KMS-11 (cell line): ENCODE data around the gene MYO1A.

Experiments used
- H2AFZ ChIP-seq: fragments of 200-600 bp; sonication (generic); 2 replicates; pipeline ENCODE4 v1.6.1; 2016; ENCODE audit warnings: antibody characterized with exemption, mixed run types, low read depth
- H3K27ac ChIP-seq: fragments of 200-600 bp; sonication (generic); 2 replicates; pipeline ENCODE4 v1.6.1; 2016; ENCODE audit warnings: mild to moderate bottlenecking, mixed run types
- H3K27me3 ChIP-seq: fragments of 200-600 bp; sonication (generic); 2 replicates; pipeline ENCODE4 v1.6.1; 2017; ENCODE audit warnings: mild to moderate bottlenecking, low read depth, mixed run types, moderate library complexity; ENCODE audit not compliant: insufficient read depth
- H3K36me3 ChIP-seq: fragments of 200-600 bp; sonication (generic); 2 replicates; pipeline ENCODE4 v1.6.1; 2017; ENCODE audit warnings: mild to moderate bottlenecking, mixed run types; ENCODE audit not compliant: insufficient read depth
- H3K4me1 ChIP-seq: fragments of 200-600 bp; sonication (generic); 2 replicates; pipeline ENCODE4 v1.6.1; 2016; ENCODE audit warnings: mild to moderate bottlenecking, low read depth, mixed run types; ENCODE audit not compliant: poor library complexity, severe bottlenecking
- H3K4me2 ChIP-seq: fragments of 200-600 bp; sonication (generic); 2 replicates; pipeline ENCODE4 v1.7.0; 2016; ENCODE audit warnings: mild to moderate bottlenecking, mixed run types
- H3K4me3 ChIP-seq: fragments of 200-600 bp; sonication (generic); IDR thresholded peaks from 2 replicates; pipeline ENCODE4 v1.6.1; 2017; ENCODE audit warnings: low read depth, low read length, mixed read lengths; ENCODE audit not compliant: insufficient read depth
- H3K79me2 ChIP-seq: fragments of 200-600 bp; sonication (generic); 2 replicates; pipeline ENCODE4 v1.6.1; 2016; ENCODE audit warnings: low read depth, mixed run types; ENCODE audit not compliant: insufficient read depth
- H3K9ac ChIP-seq: fragments of 200-600 bp; sonication (generic); 2 replicates; pipeline ENCODE4 v1.6.1; 2016; ENCODE audit warnings: mild to moderate bottlenecking, mixed run types
- H4K20me1 ChIP-seq: fragments of 200-600 bp; sonication (generic); 2 replicates; pipeline ENCODE4 v1.6.1; 2016; ENCODE audit warnings: mild to moderate bottlenecking, mixed run types; ENCODE audit not compliant: insufficient read depth
- CTCF ChIP-seq: fragments of 200-600 bp; sonication (generic); conservative IDR thresholded peaks from 2 replicates; pipeline ENCODE4 v1.6.1; 2017; ENCODE audit warnings: low read depth, mild to moderate bottlenecking, antibody characterized with exemption, low read length, moderate library complexity, mixed read lengths

The MYO1A gene

GRCh38 chr12:57087691-57088353 lies 37.9 kb upstream of the MYO1A start:
- peak overlapping the region; percentile 65 for H3K27ac ChIP-seq
- H3K4me2 ChIP-seq = peak overlapping the region; percentile 72
- H3K4me1 ChIP-seq = peaks cover 18% of the 10 kb centered on the region
- TF ChIP-seq CTCF = 0 out of 2 replicates have a peak, but pooled peaks have one; percentile 28
- peak overlapping the region; percentile 69 for H3K9ac ChIP-seq
- no peaks in the 10 kb centered on the region for H3K27me3 ChIP-seq
- no peaks in the 10 kb centered on the region for H3K36me3 ChIP-seq
- H4K20me1 ChIP-seq = no peaks in the 10 kb centered on the region
- H2AFZ ChIP-seq = peak overlapping the region; percentile 85
- H3K79me2 ChIP-seq = no peaks in the 10 kb centered on the region
- H3K4me3 ChIP-seq = peak overlapping the region; percentile 79

- no peak for TF ChIP-seq CTCF
- Histone ChIP-seq H3K27me3 (no peaks in the 10 kb centered on the region), H3K9ac (peak overlapping the region; percentile 69), H3K4me1 (peaks cover 18% of the 10 kb centered on the region), H2AFZ (peak overlapping the region; percentile 85), H4K20me1 (no peaks in the 10 kb centered on the region), H3K4me3 (peak overlapping the region; percentile 78), H3K79me2 (no peaks in the 10 kb centered on the region), H3K27ac (peak overlapping the region; percentile 65), H3K36me3 (no peaks in the 10 kb centered on the region), H3K4me2 (peak overlapping the region; percentile 72)
Observed at GRCh38 chr12:57087010-57087690, 37.2 kb upstream of the MYO1A start.

GRCh38 chr12:57086493-57087009 lies 36.6 kb upstream of the MYO1A start:
- Histone ChIP-seq H3K27ac (peak overlapping the region; percentile 65), H3K9ac (peak overlapping the region; percentile 69), H3K4me1 (peaks cover 18% of the 10 kb centered on the region), H3K79me2 (no peaks in the 10 kb centered on the region), H2AFZ (peak overlapping the region; percentile 85), H3K4me2 (peak overlapping the region; percentile 72), H3K4me3 (no peak overlapping the region), H4K20me1 (no peaks in the 10 kb centered on the region), H3K36me3 (no peaks in the 10 kb centered on the region), H3K27me3 (no peaks in the 10 kb centered on the region)
- peak; percentile 59 for TF ChIP-seq CTCF

- Histone ChIP-seq H4K20me1 (no peaks in the 10 kb centered on the region), H3K9ac (peak overlapping the region; percentile 69; the same call in 1 of the 2 replicates), H3K79me2 (no peaks in the 10 kb centered on the region), H3K27ac (peak overlapping the region; percentile 65; the same call in 1 of the 2 replicates), H3K36me3 (no peaks in the 10 kb centered on the region), H3K27me3 (no peaks in the 10 kb centered on the region), H3K4me1 (peaks cover 18% of the 10 kb centered on the region), H2AFZ (peak overlapping the region; percentile 85), H3K4me3 (no peak overlapping the region), H3K4me2 (peak overlapping the region; percentile 72)
- TF ChIP-seq CTCF = no peak
Observed at GRCh38 chr12:57085999-57086492, 36.1 kb upstream of the MYO1A start.
